ENCODE measurements around the gene ALKBH3.

Gene ALKBH3

DNA sequence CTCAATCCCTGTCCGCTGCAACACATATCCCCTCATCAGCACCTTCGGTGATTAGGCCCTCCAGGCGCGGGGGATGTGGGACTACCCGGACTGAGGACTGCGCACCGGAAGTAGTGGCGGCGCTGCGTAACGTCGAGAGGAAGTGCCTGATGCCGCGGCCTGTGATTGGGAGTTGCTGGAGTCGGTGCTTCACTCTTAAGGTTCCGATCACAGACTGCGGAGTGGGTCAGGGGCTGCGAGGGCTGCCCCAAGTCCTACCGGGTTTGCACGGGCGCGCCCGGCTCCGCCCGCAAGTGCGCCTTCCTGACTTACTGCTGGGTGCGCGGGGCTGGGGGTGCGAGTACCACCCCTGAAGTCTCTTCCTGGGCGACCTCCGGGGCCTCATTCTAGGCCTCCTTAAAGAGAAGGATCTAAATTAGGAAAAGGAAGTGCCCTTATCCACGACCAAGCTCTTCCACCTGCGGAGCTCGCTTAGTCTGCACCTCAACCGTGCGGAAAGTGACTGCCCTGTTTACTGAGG, at the start of gene ALKBH3:
Gene ALKBH3 (plus strand): TSS at position 192 of the 520 bp plus-strand sequence. CDS start 1,822 bp downstream, outside the sequence.
- no peak for FAIRE-seq

DNA sequence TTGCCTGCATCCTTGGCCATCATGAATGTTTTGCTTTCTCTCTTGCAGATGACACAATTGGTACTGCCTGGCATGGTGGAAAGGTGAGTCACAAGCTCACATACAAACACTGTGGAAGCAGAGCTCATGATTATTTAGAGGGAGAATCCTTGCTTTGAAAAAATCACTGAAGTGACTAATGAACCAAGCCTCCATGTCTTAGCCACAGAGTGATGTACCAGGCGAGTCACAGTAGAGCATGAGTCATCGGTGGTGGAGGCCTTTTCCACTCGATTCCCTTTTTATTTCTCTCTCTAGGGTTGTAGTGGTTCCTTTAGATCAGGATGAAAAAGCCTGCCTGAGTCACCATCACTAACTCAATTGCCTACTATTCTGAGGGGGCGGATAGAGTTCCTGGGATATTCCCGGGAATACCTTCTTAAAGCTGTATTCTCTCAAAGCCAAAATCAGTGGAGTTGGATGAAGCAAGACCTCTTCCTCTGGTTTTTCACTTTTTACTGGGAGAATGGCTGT, 49.6 kb upstream of the ALKBH3 start:
- FAIRE-seq: no peak

DNA sequence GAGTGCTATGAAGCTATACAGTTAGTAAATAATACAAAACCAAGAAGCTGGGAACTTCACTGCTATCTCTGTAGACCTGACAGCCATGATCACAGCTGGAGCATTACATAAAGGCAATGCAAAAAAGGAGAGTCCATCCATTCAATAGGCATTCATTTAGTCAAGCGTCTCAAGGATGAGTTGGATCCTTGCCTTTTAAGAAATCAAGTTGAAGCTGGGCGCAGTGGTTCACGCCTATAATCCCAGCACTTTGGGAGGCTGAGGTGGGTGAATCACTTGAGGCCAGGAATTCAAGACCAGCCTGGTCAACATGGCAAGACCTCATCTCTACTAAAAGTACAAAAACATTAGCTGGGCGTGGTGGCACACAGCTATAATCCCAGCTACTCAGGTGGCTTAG, 48.1 kb upstream of the ALKBH3 start:
- FAIRE-seq: no peak

DNA sequence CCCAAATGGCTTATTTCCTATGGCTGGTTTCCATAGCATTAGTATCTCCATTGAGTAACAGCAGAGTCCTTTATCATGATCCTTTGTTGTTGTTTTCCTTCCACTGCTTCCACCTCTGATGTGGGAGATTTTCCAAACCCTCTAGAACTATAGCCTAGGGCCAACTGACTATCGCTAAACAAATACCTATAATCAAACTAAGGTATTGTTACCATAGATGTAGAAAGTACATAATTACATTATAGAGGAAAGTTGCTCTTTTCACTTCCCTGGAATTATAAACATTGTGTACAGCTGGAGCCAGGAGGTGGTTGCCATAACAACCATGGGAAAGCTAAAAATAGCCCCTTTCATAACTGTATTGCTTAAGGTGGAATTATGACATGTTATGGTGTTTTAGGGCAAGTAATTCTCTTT, 47.0 kb upstream of the ALKBH3 start:
- no peak for FAIRE-seq

DNA sequence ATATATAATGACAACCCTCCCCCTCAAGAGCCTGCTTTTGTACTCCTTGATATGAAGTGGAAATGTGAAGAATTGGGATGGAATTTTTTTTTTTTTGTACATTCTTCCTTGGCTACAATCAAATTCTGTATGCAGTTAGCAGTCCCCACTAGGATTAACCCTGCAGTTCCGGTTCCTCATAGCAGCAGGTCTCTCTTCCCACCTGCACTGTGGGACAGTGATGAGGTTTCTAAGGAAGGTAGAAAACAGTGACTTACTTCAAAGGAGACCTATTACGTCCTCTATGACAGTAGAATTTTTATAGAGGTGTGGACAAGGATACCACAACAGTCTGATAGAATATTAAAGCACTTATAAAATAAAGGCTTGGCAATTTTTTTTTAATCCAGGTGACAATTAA, 46.3 kb upstream of the ALKBH3 start:
- no peak for FAIRE-seq

DNA sequence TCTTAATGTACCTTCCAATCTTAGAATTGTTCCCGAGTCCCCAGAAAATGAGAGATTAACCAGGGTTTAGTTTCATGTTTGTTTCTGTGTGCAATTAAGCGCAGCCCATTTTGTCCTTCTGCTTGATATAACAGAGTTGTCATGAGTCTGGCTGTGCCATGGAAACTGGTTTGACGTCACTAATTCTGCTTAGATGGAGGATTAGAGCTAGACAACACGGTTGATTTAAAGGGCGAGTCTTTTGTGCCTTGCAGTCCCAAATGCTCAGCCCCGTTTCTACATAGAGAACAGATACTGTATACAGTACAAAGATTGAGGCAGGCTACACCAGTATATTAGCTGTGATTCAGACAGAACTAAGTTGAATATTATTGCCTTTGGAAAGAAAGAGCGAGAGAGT, 45.5 kb upstream of the ALKBH3 start:
- no peak for FAIRE-seq

DNA sequence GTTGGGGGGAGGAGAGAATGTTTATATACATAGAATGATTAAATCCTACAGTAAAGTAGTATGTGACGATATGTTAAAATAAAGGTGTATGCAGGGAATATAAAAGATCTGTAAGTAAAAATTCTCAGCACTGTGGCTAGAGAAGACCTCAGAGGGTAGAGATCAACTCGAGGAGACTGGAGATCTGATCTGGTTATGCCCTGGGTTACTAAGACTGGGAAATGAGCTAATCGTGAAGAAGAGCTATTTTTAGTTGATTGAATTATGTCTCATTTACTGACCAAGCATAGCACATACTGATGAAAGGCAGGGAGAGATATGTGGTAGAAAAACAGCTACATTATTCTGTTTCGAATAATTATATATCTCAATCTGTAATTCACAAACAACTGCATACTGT, 42.8 kb upstream of the ALKBH3 start:
- no peak for FAIRE-seq

DNA sequence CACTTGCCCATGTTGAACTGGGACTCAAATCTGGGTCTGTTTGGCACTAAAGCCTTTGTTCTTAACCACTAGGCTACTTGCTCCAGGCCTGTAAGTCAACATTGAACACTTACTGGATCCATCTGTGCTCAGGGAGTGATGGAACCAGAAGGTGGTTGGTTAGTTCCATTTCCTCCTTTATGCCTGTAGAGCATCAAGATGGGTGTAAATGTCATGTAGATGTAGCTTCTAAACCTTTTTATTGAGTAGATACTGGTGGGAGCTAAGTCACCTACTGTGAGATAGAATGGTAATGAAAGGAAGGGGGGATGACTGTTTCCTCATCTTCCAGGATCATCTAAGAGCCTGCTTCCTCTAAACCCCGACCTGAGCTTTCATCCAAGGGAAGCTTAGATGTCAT, 38.6 kb upstream of the ALKBH3 start:
- FAIRE-seq: no peak

DNA sequence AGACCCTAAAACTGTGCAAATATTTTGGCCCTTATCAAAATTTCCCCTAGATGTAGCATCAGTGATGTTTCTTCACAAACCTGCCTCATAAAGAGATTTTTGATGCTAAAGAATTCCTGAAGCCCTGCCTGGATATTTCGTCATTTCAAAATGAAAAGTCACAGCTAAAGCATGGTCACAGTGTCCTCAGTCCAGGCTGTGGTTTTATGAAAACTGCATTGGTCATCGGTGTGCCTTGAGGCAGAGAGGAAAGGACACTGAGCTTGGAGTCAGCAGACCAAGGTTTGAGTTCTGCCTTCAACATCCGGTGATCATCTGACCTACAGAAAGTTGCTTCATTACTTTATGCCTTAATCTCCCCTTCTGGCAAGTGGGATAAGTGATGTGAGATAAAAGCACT, 34.8 kb upstream of the ALKBH3 start:
- no peak for FAIRE-seq

DNA sequence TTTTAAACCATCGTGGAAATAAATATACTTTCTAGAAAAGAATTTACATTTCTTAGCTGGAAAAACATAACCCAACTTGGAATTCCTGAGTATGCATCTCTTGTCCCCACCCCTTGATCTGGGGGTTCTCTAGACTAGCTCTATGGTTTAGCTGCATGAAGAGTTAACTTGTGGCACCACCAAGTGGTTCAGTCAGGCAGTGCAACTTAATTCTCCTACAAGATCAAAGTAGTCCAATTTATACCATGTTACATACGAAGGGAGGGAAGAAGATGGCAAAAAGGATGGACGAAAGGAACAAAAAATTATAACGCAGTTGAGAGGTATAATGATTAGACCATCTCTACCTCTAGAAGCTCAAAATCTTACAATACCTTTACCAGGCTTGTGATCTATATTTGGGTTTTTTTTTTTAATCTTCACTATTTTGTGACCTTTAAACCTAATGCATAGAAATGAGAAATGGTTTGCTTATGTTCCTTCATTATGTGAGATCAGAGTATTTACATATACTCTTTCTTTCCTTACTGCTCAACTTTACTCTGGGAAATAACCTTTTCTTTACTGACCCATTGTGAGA, 28.5 kb upstream of the ALKBH3 start:
- FAIRE-seq: peak; percentile 68

DNA sequence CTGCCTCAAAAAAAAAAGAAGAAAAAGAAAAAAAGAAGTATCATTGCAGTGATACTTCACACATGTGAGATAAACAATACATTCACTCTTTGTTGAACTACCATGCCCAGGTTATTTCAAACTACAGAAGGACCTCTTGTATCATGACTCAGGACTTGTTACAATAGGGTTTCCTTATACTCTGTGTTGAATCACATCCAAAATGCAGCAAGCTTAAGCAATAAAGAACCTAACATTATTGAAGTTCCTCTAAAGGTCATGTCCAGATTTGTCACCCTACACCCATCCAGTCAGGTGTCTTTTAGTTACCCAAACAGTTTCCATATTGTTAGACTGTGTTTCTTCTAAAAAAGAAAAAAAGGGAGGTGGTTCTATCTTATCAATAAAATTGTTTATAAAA, 26.9 kb upstream of the ALKBH3 start:
- no peak for FAIRE-seq

DNA sequence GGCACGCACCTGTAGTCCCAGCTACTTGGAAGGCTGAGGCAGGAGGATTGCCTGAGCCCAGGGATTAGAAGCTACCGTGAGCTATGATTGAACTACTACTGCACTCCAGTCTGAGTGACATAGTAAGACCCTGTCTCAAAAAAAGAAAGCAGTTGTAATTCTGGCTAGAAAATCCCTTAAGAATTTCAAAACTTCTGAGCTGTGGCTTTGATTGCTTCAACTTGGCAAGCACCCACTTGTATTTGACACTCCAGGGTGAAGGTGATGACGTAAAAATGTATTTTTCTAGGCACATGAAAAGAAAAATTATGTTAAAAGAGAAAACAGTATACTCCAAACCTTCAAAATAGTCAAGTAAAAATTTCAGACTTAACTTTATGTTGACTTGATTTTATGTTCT, 23.6 kb upstream of the ALKBH3 start:
- no peak for FAIRE-seq

DNA sequence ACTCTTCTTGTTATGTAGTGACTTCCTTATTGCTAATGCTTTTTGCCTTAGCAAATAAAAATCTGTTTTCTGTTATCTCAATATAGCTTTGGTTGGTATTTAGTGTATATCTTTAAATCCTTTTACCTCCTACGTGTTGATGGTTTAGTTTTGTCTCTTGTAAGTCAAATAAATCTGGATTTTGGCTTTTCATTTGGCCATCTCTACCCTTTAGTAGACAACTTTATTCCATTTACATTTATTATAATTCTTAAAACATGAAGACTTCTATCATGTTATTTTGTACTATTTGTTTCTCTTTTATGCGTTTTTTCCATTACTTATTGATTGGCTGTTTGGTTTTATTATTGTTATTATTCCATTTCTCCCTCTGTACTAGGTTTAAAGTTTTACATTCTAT, 19.5 kb upstream of the ALKBH3 start:
- FAIRE-seq: no peak

DNA sequence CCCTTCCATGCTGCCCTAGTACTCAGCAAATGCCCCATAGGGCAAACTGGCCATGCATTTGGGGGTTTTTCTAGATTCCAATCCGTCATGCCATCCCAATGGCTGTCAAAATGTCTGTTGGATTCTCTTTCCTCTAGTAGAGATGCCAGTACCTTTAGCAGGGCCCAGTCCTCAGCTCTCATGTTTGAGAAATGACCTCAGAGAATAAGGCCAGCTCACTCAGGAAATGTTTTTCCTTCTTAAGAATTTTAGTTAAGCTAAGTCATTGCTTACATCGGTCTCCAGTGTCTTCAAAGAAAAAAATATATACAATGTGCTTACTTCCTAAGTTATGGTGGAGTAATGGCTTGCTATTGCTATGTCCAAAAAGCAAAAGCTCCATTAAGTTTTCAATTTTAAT, 14.1 kb upstream of the ALKBH3 start:
- no peak for FAIRE-seq

DNA sequence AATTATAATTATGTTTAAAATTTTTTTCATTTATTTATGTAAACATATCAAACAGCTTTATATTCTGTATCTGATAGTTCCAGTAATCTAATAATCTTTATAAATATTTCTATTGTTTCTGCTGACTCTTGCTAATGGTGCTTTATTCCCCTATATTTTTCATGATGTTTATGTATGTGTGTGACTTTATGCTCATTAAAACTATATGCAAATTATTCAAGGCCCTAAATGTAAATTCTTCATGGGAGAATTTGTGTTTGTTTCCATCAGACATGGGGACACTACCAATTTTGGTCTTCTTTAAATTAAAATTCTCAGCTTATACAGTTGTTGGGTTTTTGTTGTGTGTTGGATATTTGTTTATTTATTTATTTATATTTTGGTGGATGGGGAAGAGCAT, 13.7 kb upstream of the ALKBH3 start:
- no peak for FAIRE-seq

DNA sequence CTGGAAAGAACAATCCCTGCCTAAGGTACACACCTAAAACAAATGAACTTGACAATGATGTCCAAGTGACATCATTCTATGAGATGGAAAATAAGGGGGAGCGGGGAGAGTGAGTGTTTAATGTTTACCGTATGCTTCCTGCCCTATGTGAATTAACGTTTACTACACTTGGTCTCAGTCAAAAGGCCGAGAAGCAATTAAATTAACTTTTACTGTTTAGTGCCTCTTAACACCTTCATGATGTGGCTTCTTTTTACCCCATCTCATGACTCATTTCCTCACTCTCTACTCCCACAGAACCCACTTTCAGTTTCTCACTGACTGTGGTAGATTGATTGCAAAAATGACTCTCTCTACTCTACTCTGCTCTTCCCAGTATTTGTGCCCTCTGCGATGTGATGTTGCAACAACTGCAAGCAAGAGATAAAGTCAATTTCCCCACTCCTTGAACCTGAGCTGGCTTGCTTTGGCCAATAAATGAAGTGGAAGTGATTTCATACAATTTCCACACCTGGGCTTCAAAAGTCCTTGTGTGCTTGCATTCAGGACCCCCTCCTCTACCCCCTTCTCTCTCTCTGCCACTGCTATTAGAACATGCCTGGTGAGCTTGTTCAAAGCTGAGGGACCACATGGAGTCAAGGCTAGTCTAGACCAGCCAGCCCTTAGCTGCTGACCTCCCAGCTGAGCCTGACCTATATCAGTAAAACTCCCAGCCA, 11.6 kb upstream of the ALKBH3 start:
- no peak for FAIRE-seq

DNA sequence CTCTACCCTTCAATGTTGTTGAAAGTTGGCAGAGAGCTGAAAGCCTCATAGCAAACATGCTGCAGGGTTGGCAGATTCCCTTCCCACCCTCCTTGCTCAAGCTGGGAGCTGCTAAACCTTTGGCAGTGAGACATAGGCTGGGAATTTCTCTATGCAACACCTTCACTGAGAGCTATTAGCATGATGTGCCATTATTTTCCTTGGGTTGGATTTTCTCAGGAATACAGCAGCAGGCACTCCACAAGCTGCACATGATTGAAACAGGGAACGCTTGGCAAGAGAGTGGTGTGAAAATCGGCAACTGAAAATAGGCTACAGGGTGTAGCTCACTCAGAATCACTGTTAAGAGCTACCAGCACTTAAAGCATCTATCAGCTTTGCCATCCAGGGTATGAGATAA, 9.6 kb upstream of the ALKBH3 start:
- no peak for FAIRE-seq

DNA sequence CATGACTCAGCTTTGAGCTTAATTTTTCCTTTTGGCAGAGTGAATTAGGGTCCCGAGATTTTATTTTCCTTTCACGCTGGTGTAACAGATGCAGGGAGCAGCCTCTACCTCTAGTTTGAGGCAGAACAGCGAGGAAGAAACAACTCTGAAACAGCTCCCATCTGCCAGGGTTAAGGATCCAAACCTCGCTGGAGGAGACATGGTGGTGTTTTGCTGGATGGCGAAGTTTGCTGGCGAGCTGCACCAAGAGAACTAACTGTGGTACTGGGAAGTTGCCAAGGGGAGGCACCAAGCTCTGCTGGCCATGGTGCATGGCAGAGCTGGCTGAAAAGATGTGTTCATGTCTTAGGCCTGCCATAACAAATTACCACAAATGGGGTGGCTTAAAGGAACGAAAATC, 7.6 kb upstream of the ALKBH3 start:
- FAIRE-seq: no peak

DNA sequence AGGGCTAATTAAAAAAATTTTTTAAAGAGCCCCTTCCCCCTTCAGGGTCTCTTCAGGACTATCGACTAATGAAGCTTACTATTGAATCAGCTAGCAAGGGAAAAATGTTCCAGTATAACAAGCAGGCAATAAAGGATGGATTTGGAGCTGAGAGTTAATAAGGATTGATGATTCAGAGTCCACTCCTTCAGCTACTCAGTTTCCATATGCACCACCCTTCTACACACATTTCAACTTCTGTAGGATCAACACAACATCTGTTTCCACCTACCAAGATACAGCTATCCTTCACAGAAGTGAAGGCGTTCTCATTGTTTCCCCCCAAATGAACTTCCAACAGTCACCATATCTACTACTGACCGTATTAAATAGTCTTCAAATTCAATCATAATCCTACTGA, 6.6 kb upstream of the ALKBH3 start:
- no peak for FAIRE-seq

DNA sequence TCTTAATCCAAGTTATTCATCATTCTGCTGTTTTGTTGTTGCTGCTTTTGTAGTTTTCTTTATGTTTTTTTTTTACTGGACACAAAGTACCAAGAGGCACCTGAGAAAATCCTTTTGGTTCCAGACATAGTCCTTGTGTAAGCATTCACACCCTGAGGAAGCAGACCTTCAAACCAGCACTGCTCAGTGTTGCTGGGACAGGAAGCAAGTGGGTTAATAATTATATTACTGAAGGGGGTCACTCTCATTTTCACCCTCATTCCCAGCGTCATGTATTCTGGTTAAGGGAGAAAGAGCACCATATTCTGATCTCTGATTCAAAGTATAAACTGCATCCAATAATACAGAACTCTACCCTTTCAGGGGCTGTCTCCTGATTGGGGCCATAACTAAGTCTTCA, 5.9 kb upstream of the ALKBH3 start:
- no peak for FAIRE-seq

DNA sequence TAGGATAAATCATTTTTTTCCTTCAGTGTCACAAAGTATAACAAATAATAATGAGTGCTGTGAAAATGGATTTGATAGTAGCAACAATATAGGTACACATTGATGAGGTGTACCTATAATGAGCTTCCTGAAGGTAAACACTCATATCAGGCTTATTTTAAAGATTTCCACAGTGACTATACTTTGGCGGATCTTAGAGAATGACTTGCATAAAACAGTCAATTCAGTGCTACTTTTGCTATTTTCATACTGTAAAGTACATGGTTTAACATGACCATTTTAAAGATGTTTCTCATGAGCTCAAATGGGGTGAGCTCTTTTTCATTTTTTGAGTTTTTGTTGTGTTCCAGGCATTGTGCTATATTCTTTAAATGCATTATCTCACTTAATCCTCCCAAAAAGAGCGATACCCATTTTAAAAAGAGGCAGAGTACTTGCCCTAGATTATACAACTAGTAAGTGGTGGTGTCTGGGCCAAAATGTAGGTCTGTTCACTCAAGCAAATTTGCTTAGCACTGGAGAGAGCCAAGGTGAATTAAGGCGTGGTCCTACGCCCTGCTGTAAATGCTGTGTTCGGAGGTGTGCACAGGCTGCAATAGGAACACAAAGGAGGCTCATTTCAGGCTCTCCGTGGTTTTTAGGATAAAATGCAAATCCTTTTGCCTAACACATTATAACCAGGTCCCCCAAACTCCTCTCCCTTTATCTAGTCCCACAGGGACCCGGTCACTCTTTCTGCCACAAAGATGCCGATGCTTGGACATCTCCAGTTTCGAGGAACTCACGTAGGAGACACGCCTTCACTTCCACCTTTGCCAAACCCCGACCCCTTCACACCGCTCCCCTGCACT, 617 bp upstream of the ALKBH3 start:
- no peak for FAIRE-seq

DNA sequence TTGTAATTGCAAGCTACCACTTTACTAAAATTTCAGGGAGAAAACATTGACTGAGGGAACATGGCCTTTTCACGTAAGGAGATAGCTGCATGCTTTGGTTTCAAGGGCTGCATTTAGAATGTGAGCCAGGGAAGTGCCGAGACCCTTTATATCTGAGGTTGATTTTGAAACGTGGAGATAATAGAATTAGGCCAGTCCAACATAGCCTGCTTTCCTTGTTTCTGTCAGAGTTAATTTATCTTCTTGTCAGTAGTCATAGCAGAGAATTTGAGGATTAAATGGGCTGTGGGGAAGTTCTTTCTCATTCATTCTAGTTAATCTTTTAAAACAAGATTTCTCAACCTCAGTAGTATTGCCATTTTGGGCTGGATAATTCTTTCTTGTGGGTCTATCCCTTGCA, 12.2 kb downstream of the ALKBH3 start:
- no peak for FAIRE-seq

DNA sequence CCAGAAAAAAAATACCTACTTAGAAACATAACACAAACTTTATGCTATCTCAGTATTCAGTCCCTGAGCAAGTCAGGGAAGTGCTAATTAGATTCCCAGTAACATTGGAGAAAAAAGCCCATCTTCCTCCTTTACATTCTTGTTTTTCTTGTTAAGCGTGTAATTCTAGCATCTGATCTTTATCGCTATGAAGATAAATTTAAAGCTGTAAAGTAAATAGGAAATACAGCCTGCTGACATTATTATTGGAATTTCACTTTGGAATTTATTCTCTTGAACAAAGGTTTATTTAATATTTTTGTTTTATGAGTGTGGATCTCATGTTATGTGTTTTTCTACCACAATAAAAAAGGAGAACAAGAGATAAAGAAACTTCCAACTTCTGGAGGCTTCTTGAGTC, 13.9 kb downstream of the ALKBH3 start:
- no peak for FAIRE-seq

DNA sequence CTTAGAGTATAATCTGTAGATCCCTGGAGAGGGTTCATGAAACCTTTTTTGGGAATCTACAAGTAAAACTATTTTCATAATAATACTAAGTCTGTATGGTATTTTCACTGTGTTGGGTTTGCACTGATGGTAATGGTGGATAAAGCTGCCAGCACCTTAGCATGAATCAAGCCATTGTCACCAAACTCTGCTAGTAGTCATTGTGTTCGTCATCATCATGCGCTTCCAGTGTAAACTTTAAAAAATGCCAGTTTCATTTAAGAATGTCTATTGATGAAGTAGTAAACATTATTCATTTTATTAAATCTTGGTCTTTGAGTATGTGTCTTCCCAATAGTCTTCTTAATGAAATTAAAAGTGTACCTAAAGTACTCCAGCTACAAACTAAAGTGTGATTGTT, 15.0 kb downstream of the ALKBH3 start:
- no peak for FAIRE-seq

All from TTC549 (cell line).